Posterior vena cava (tissue), 2 donors: Measurements from ENCODE around the gene NOTCH1. TPM values are rescaled to one million over a fixed set of nuclear protein-coding genes. Genes with fewer than 3 reads are reported as not detected.
A peak's percentile ranks its signal among the peaks of the same experiment; 100 is the strongest.

ENCODE experiments used
- DNase-seq: peaks from one replicate; pipeline ENCODE4 v3.0.0-alpha.2; 2020; ENCODE audit warnings: low spot score
- intact Hi-C, 2 donors: fragments of 100-400 bp; cut with DNase I; formaldehyde crosslinking; loops; one replicate each; pipeline versions ENCODE4 v1.14.1 to v1.14.2; 2022 to 2023
- total RNA-seq, 2 donors: library from RNA; stranded (reverse); fragmentation: NEBNext Ultra II Directional; extraction: Animal tissue kit (Norgen Biotek cat#: 25700); gene quantifications; one replicate each; pipeline ENCODE4 v1.2.1, GENCODE V29; 2021
- donor health status: DM: yes; HTN: yes; CAD: no.
- donor health status: DM: yes; HTN: yes; CAD: no.

NOTCH1 gene
- total RNA-seq, 2 donors from 2014 or later: 35.5 to 40.4 TPM

DNA sequence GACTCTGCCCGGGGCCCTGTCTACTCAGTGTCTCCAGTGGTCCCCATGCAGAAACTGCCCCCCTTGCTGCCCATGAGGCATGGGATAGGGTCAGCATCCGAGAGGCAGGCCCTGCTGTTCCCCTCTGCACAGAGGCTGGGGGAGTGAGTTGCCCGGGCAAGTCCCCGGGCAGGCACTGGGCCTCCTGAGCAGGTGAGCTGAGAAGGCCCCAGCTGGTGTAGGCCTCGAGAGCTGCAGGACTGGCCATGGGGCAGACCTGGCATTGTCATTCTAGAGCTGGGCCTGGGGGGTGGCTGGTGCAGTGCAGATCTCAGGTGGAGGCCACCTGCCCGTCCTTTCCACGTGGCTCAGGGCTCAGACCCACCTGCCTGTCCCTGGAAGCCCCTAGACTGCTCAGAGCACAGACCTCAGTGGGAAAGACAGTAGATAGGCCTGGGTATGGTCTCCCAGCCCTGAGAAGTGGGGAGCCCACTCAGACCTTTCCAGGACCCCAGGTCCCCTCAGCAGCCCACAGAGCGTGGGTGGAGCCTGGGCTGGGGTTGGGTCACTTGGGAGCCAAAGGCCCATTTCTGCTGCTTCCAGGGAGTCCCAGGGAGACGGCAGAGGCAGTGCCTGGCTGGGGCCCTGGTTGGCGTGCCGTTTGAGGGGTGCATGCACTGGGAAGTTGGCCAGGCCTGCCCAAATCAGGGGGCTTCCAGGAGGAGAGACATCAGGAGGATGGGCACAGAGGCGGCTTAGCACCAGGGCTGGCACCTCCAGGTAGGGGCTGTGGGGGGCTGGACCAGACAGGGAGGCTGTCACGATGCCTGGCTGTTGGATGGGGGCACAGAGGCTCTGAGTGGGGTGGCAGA lies 4.8 kb upstream of the NOTCH1 start:
- no peak for DNase-seq
- intact Hi-C loops: no loop called here

DNA sequence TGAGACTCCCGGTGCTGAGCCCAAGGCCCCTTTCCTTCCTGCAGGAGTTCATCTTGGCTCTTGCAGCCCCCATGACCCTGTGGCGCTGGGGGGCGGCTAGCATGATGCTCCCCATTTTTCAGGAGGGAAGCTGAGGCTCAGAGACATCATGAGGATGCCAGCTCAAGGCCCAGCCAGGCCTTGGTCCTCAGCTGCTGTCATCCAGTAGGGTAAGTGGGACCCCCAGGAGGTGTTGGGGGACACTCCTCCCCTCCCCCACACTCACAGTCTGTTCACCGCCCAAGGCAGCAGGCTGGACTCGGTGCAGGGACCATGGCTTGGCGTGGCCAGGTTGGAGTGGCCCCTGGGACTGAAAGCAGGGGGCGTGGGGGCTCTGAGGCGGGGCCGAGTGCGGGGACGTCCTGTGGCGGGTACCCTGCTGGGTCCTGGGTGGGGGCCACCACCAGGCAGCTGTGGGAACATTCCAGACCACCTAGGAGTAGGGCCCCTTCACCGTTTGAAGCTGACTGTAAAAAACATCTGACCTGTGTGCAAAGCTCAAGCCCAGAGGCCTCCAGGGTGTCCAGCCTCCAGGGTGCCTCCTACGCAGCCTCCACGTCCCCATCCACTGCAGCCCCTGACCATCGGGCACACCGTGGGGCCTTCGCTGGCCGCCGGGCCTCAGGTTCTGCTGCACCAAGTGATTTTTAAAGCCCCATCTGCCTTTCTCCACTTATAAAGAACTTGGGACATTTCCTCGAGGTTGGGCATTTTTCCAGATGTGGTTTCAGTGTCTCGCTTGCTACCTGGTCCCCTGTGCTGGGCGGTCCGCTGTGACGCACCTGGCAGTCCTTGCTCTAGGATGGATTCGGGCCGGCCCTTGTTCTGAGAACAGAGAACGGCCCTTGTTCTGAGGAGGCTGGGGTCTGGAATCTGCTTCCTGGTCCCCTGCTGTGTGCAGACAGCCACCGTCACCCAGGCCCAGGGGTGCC lies 3.4 kb upstream of the NOTCH1 start:
- intact Hi-C loops: no loop called here
- no peak for DNase-seq

DNA sequence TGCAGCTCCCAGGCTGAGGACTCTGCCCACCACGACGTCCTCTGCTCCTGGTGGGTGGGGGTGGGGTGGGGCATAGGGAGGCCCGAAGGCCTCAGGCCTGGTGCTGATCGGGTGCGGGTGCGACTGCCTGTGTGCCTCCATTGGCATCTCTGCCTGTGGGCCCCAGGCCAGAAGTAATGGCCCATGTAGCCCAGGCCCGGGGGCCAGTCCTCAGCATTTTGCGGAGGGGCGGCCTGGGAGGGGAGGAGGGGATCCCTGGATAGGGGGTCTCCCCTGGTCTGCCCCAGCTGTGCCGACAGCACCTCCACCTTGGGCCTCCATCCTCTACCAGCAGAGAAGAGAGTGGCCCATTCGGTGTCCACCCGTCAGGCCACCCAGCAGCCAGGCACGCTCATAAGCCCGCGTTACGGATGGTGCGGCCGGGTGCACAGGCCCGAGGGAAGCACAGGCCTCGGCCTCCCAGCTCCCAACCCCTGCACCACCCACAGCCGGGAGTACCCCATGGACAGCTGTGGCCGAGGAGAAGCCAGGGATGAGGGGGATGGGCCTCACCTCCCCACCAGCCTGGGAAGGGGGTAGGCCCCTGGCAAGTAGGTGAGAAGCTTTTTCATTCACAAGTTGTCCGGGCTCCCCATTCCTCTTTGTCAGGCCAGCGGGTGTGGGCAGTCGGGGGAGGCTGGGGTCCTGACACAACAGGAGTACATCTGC lies 1.8 kb upstream of the NOTCH1 start:
- no peak for DNase-seq
- intact Hi-C loops: no loop called here

DNA sequence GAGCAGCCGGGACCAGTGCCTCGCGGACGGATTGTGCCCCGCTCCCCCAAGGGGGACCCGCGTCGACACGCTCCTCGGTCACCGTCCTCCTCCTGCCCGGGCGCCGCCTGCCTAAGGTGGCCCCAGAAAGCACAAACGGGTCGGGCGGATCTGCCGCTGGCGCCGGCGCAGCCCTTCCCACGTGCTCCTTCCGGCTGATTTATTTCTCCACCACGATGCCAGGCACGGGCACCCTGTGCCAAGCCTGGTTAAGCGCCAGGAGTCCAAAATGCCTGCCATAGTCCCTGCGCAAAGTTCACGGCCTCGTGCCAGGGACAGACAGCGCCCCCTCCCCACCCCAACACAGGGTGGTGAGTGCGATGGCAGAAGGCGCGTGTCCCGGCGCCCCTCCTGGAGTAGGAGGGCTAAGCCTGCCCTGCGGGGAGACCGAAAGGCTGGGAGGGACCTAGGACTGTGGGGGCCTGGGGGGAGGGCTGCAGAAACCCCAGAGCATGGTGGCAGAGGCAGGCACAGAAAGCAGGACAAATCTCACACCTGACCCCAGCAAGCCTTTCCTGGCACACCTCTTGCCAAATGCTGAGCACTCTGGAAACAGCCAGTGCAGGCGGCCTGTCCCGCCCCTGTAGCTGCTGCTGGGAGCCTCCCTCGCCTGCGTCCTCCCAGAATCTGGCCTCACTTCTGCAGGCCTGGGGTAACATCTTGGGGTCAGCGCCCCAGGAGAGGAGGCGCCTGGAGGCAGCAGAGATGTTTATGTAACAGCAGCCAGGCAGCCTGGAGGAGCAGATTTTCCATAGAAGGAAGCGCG lies 1.1 kb upstream of the NOTCH1 start:
- intact Hi-C loops: no loop called here
- DNase-seq: no peak

DNA sequence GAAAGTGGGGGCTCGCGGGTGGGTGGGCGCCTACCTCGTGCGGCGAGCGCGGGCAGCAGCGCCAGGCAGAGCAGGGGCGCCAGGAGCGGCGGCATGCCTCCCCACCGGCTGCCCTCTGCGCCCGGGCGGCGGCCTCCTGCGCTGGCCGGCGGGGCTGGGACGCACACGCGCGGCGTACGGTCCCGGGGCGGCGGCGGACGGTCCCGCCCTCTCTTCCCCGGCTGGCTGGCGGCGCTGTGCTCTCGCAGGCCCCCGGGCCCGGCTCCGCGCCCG lies 220 bp downstream of the NOTCH1 start:
- no peak for DNase-seq
- intact Hi-C loops: no loop called here

DNA sequence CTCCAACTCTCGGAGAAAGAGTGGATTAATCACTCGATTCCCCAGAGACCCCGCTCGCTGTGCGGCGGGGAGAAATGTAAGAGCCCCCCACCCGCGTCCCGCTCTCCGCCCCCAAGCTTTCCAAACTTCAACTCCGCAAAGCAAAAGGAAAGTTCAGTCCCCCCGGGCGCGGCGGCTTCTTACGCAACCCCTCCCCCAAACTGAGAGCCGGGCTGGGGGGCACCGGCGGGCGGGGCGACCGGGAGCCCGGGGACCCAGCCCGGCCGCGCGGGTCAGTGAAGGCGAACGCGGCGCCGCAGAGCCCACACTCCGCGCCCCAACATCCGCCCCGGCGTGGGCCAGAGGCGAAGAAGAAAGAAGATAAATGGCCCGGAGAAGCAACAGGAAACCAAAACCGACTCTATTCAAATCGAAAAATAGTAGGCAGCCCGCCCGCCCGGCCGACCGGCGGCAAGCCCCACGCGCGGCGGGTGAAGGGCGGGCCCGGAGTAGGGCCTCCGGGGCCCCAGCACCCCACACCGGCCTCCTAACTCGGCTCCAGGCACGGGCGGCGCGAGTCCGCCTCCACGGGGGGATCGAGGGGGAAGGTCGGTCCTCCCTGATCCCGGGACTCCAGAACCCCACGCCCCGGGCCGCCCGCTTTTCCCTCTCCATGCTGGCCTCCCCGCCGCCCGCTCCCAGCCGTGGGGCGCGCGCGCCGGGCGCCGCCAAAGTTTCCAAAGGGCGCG lies 720 bp downstream of the NOTCH1 start:
- intact Hi-C loops: loop anchor here (1.0 to 5.0 kb wide), 2 partner anchors 43 to 58 kb away; no protein-coding TSS in a partner anchor
- DNase-seq: no peak

DNA sequence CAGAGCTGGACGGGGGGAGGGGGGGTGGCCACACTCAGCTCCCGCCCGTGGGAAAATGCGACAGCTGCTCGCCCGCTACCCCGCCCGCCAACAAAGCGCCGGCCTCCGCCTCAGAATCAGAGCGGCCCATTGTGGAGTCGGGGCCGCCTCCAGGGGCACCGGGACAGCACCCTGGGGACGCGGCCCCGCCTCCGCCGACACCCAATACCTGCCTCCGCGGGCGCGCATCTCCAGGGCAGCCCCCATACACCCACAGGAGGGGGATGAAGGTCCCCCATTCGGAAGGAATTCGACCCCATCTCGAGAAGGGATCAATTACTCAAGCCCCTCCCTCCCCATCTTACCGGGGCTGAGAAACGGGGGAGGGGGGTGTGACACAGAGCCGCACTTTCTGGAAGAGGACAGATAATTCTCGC lies 1.3 kb downstream of the NOTCH1 start:
- DNase-seq: no peak
- intact Hi-C loops: loop anchor here (1.0 to 5.0 kb wide), 2 partner anchors 42 to 57 kb away; no protein-coding TSS in a partner anchor

DNA sequence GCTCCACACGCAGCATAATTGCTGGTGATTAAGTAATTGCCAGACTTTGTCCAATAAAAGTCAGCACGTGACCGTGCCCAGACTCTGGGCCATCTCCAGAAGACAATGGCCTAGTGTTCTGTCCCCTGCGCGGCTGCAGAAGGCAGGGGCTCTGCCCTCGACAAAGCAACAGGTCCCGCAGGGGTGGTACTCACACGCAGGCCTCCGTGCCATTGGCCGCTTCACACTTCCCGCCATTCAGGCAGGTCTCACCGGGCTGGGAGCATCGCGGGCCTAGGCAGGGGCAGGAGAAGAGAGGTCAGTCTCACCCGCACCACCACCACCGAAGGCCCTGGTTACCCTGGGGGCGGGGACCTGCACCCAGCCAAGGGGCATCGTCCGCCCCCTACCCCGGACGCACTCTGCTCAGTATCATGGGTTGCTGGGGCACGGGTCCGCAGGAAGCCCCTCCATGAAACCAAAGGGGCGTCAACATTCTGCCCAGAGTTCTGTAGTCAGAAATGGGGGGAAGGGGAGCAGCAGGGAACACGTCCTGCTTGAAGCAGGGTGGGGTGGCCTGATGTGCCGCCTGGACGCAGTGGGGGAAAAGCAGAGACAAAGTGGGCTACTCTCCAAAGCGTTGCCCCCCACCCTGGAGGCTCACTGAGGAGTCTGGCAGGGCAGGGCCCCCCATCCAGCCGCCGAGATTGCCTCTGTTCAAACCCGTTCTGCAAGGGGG lies 1.9 kb downstream of the NOTCH1 start:
- intact Hi-C loops: loop anchor here (1.0 to 5.0 kb wide), 2 partner anchors 42 to 57 kb away; no protein-coding TSS in a partner anchor
- no peak for DNase-seq

DNA sequence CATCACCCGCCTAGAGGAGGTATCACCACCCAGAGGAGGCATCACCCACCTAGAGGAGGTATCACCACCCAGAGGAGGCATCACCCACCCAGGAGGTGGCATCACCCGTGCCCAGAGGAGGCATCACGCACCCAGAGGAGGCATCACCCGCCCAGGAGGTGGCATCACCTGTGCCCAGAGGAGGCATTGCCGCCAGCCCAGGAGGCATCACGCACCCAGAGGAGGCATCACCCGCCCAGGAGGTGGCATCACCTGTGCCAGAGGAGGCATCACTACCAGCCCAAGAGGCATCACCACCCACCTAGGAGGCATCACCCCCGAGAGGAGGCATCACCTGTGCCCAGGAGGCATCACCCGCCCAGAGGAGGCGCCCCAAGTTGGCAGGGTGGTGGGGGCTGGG lies 2.6 kb downstream of the NOTCH1 start:
- intact Hi-C loops: loop anchor here in 1 of 2 donors (5.0 kb wide), 1 partner anchor 56 kb away; no protein-coding TSS in a partner anchor
- no peak for DNase-seq

DNA sequence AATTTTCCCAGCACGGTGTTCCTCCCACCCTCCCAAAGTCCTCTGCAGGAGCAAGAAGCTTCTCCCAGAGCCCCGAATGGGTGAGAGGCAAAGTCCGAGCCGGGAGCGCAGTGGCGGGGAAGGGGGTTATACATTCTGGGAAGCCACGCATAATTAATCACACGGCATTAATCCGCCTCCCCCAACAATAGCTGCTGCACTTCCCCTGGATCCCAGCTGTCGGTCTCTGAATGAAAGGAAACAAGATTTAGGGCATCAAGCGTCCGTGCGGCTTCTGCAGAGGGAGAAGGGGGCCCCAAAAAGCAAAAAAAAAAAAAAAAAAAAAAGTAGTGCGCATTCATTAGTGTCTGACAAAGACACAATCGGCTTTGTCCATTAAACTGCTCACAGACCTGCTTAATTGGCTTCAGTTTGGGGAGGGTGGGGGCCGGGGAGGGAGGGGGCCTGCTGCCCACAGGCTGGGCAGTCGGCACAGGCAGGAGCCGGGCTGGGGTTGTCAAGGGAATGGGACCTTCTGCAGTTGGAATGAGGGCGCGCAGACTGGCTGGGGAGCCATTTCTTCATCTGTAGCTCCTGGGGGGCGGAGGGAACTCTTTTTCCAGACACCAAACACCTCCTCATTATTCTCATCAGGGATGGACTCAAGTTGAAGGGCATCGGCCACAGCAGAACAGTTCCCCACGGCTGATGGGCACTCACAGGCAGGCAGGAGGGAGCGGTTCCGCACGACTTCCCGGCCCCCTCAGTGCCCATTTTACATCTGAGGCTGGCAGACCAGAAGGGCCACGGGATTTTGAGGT lies 3.4 kb downstream of the NOTCH1 start:
- intact Hi-C loops: loop anchor here in 1 of 2 donors (5.0 kb wide), 1 partner anchor 55 kb away; no protein-coding TSS in a partner anchor
- DNase-seq: no peak

DNA sequence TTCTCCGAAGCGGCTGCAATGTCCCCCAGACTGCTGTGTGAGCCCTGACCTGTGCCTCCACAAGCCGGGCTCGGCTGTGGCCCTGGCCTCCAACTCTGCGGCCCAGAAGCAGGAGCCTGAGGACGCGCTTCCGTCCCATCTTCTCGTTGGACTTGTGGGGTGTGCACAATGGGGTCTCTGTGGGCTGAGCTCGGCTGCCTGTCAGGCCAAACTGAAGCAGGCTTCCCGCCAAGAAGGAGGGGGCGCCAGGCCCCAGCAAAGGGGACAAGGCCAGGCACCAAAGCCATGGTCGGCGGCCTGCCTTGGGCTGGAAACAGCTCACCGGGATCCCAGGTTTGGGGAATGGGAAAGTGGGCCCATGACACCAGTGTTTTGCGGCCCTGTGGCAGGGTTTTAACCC lies 4.1 kb downstream of the NOTCH1 start:
- intact Hi-C loops: loop anchor here in 1 of 2 donors (5.0 kb wide), 1 partner anchor 54 kb away; no protein-coding TSS in a partner anchor

DNA sequence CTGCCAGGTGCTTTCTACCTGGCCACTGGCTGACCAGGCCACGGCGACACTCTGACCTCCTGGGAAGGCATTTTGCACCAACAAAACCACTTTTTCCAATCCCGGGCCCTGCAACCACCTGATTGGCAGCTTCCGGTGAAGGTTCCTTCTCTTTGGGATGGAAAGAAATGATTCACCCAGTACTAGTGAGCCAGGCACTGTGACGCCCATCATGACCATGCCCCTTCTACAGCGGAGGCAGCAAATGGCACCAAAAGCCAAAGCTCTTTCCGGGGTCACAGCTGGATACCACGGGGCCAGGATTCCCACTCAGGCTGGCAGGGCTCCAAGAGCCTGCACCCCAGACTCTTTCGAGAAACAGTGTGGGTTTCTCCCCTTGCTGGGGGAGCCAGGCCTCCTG lies 4.7 kb downstream of the NOTCH1 start:
- intact Hi-C loops: loop anchor here in 1 of 2 donors (5.0 kb wide), 1 partner anchor 54 kb away; no protein-coding TSS in a partner anchor
- no peak for DNase-seq

More for the DNA sequence above, 4.1 kb downstream of the NOTCH1 start:
- no peak for DNase-seq

DNA sequence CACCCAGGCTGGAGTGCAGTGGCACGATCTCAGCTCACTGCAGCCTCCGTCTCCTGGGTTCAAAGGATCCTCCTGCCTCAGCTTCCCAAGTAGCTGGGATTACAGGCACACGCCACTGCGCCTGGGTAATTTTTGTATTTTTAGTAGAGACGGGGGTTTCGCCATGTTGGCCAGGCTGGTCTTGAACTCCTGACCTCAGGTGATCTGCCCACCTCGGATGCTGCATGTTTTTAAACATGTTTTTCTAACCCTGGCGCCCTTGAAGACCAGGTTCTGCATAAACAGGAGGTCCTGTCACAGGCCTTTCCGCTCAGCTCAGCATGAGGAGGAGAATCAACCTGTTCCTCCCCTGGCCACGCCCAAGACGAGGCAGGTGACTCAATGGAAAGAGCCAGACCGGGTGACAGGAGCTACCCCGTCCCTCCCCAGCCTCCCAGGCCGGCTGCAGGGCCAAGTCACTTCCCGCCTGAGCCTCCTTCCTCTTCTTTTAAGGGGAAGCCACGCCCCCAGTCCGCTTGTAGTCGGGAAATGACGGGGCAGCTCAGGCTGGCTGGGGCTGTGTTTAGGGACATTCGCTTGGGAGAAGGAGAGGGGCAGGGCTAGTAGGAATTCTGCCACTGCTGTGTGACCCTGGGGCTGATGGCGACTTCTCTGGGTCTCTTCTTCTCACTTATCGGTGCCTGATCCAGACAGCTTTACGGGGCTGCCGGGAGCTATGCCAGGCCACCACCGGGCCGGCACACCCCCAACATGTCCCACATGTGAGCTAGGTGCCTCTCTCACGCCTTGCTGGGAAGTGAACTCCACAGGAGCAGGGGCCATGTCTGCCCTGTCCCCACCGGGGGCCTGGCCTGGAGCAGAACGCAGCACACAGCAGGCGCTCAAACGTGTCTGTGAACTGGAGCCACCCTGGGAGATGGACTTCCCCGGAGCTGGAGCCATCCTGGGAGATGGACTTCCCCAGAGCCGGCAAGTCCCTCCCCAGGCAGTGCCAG lies 6.1 kb downstream of the NOTCH1 start:
- peak; percentile 97 for DNase-seq
- intact Hi-C loops: loop anchor here in 1 of 2 donors (5.0 kb wide), 1 partner anchor 52 kb away; no protein-coding TSS in a partner anchor

DNA sequence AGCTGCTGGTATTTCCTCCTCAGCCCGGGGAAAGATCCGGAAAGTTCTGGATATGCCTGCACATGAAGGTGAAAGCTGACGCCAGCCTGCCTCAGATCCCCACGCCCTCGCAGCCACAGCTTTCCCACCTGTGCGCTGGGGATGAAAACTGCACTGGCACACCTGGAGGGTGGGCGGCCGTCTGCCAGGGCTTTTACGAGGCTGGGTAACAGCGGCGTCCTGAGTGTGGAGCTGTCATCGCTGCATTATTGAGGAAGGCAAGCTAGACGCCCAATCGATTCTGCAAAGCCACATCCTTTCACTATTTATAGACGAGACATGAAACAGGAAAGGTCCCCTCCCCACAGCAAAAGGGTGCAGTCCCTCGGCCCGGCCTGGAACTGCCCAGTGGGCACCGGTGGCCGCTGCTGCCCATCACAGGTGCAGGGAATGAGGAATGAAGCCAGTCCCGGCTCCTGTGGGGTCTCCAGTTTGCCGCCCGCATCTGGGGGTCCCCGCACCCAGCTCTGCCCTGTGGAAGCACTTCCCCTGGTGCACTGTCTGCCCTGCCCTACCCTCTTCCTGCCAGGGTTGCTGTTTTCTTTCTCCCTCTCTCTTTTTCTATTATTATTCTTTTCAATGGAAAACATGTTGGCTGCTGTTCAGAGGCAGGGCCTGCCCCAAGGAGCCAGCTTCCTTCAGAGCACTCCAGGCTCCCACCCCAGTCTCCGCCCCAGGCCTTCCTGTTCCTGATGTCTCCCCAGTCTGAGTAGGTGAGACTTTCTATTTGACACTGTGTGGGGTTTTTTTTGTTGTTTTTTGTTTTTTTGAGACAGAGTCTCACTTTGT lies 7.0 kb downstream of the NOTCH1 start:
- intact Hi-C loops: no loop called here

More for the DNA sequence above, 7.0 kb downstream of the NOTCH1 start:
- DNase-seq: no peak
